NB4 (cell line): ENCODE data around the gene PRM2.

Source experiments
- DNase-seq: peaks from one replicate; pipeline ENCODE4 v3.0.0; 2010; ENCODE audit warnings: low read depth
- H3K4me3 ChIP-seq: one replicate; pipeline ENCODE4 v1.5.1; 2011; ENCODE audit warnings: mild to moderate bottlenecking, low read depth, low read length, moderate library complexity
- CTCF ChIP-seq: IDR thresholded peaks from one replicate; pipeline ENCODE4 v1.5.1; 2012; ENCODE audit warnings: low read depth, low read length
- MAX ChIP-seq: IDR thresholded peaks from 2 replicates; pipeline ENCODE4 v1.6.1; 2011; ENCODE audit warnings: low read depth, low read length
- MYC ChIP-seq: IDR thresholded peaks from 2 replicates; pipeline ENCODE4 v1.6.1; 2011; ENCODE audit warnings: low read depth, low read length
- POLR2A ChIP-seq: IDR thresholded peaks from 2 replicates; pipeline ENCODE4 v1.6.1; 2011; ENCODE audit warnings: mild to moderate bottlenecking; ENCODE audit not compliant: insufficient read length; ENCODE audit errors: extremely low read depth

Gene PRM2

GRCh38 chr16:11272921-11273720 lies 3.2 kb downstream of the PRM2 start, which contains the start of gene PRM3:
Gene PRM3 (minus strand): TSS chr16:11273629. CDS start chr16:11273595, 34 bp downstream.
- no peak for DNase-seq
- TF ChIP-seq MYC (no peak), MAX (no peak), POLR2A (no peak), CTCF (no peak)
- no peak within 1 kb of the TSS for H3K4me3 ChIP-seq

- no peak overlapping the region for H3K4me3 ChIP-seq
- no peak for TF ChIP-seq POLR2A
- TF ChIP-seq CTCF, result no peak
- TF ChIP-seq MAX, result no peak
- no peak for TF ChIP-seq MYC
Measured at GRCh38 chr16:11272484-11272883, 3.8 kb downstream of the PRM2 start.

GRCh38 chr16:11271610-11272009 lies 4.7 kb downstream of the PRM2 start:
- no peak for TF ChIP-seq POLR2A
- no peak overlapping the region for H3K4me3 ChIP-seq
- no peak for DNase-seq

More at GRCh38 chr16:11272484-11272883, 3.8 kb downstream of the PRM2 start:
- DNase-seq, result no peak

- no peak for DNase-seq
- H3K4me3 ChIP-seq, result no peak overlapping the region
- TF ChIP-seq POLR2A, result no peak
- no peak for TF ChIP-seq MYC
- TF ChIP-seq CTCF, result no peak
- TF ChIP-seq MAX, result no peak
Measured at GRCh38 chr16:11270602-11271162, 5.6 kb downstream of the PRM2 start.

GRCh38 chr16:11268921-11269375 lies 7.3 kb downstream of the PRM2 start, which contains the start of gene TNP2:
Gene TNP2 (minus strand): TSS chr16:11269325. CDS start chr16:11269262, 63 bp downstream.
- no peak within 1 kb of the TSS for H3K4me3 ChIP-seq
- no peak for TF ChIP-seq MAX
- TF ChIP-seq MYC, result no peak
- TF ChIP-seq POLR2A, result no peak
- no peak for TF ChIP-seq CTCF
- no peak for DNase-seq

GRCh38 chr16:11265124-11265523 lies 11.2 kb downstream of the PRM2 start:
- DNase-seq, result no peak
- TF ChIP-seq MAX, result no peak
- TF ChIP-seq MYC, result no peak
- TF ChIP-seq POLR2A, result no peak
- TF ChIP-seq CTCF, result no peak

More at GRCh38 chr16:11265124-11265523, 11.2 kb downstream of the PRM2 start:
- no peak overlapping the region for H3K4me3 ChIP-seq
